HEK293T (cell line): ENCODE measurements around the gene XAB2.

Experiments
- CTCF ChIA-PET: fragments of 350-600 bp; formaldehyde crosslinking; extraction: SDS; loops from one replicate; lab custom pipeline; 2021; ENCODE audit warnings: antibody characterized with exemption, inconsistent platforms; lab: Yijun Ruan, JAX
- POLR2A ChIA-PET: fragments of 350-600 bp; formaldehyde crosslinking; extraction: SDS; loops from one replicate; lab custom pipeline; 2020; ENCODE audit warnings: antibody characterized with exemption, inconsistent platforms; lab: Yijun Ruan, JAX
- DNase-seq: peaks from one replicate; pipeline ENCODE4 v3.0.0; 2012; ENCODE audit warnings: mixed read lengths; ENCODE audit errors: extremely low spot score
- ARNT ChIP-seq: fragments of 450-650 bp; IDR thresholded peaks from 2 replicates; pipeline ENCODE4 v1.6.1; 2017; ENCODE audit warnings: mild to moderate bottlenecking
- BHLHE40 ChIP-seq: fragments of 450-650 bp; IDR thresholded peaks from 2 replicates; pipeline ENCODE4 v1.6.1; 2016; ENCODE audit warnings: mild to moderate bottlenecking, moderate library complexity, borderline replicate concordance
- CTBP1 ChIP-seq: fragments of 450-650 bp; IDR thresholded peaks from 2 replicates; pipeline ENCODE4 v1.6.1; 2016; ENCODE audit warnings: borderline replicate concordance
- ELF4 ChIP-seq: fragments of 450-650 bp; IDR thresholded peaks from 2 replicates; pipeline ENCODE4 v1.6.1; 2017; ENCODE audit warnings: antibody characterized with exemption
- FOXA1 ChIP-seq: fragments of 450-650 bp; IDR thresholded peaks from 2 replicates; pipeline ENCODE4 v1.6.1; 2016; ENCODE audit warnings: mild to moderate bottlenecking
- FOXK2 ChIP-seq: fragments of 450-650 bp; IDR thresholded peaks from 2 replicates; pipeline ENCODE4 v1.6.1; 2016; ENCODE audit warnings: mild to moderate bottlenecking
- FOXM1 ChIP-seq: fragments of 450-650 bp; IDR thresholded peaks from 2 replicates; pipeline ENCODE4 v1.6.1; 2017; ENCODE audit warnings: mild to moderate bottlenecking, borderline replicate concordance
- HDGF ChIP-seq: fragments of 450-650 bp; IDR thresholded peaks from 2 replicates; pipeline ENCODE4 v1.6.1; 2017; ENCODE audit warnings: antibody characterized with exemption, borderline replicate concordance
- L3MBTL2 ChIP-seq: fragments of 450-650 bp; conservative IDR thresholded peaks from 2 replicates; pipeline ENCODE4 v1.6.1; 2016; ENCODE audit warnings: mild to moderate bottlenecking
- LEF1 ChIP-seq: fragments of 450-650 bp; IDR thresholded peaks from 2 replicates; pipeline ENCODE4 v1.6.1; 2017; ENCODE audit warnings: mild to moderate bottlenecking, borderline replicate concordance
- NFRKB ChIP-seq: fragments of 450-650 bp; IDR thresholded peaks from 2 replicates; pipeline ENCODE4 v1.6.1; 2016; ENCODE audit warnings: mild to moderate bottlenecking, moderate library complexity
- SP1 ChIP-seq: fragments of 450-650 bp; IDR thresholded peaks from 2 replicates; pipeline ENCODE4 v1.6.1; 2017
- SUZ12 ChIP-seq: fragments of 450-650 bp; IDR thresholded peaks from 2 replicates; pipeline ENCODE4 v1.6.1; 2016; ENCODE audit warnings: mild to moderate bottlenecking
- TARDBP ChIP-seq: fragments of 450-650 bp; IDR thresholded peaks from 2 replicates; pipeline ENCODE4 v1.6.1; 2016
- ZNF384 ChIP-seq: fragments of 450-650 bp; IDR thresholded peaks from 2 replicates; pipeline ENCODE4 v1.6.1; 2016
- TF ChIP-seq, protein P1 (sequence below): fragments of 450-650 bp; IDR thresholded peaks from 2 replicates; pipeline ENCODE4 v1.6.1; 2016

Gene XAB2

DNA sequence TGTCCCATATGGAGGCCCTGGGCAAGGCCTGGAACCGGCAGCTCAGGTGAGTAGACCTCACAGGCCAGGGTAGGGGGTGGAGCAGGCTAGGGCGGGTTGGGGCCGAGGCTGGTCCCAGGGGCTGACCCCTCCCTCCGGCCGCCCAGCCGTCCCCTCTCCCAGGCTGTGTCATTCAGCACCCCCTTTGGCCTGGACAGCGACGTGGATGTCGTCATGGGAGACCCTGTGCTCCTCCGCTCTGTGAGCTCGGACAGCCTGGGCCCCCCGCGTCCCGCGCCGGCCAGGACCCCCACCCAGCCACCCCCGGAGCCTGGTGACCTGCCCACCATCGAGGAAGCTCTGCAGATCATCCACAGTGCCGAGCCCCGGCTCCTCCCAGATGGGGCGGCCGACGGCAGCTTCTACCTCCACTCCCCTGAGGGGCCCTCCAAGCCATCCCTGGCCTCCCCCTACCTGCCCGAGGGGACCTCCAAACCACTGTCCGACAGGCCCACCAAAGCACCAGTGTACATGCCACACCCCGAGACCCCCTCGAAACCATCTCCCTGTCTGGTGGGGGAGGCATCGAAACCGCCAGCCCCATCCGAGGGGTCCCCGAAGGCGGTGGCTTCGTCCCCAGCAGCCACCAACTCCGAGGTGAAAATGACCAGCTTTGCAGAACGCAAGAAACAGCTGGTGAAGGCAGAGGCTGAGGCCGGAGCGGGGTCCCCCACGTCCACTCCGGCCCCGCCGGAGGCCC lies 17.6 kb downstream of the XAB2 start:
- TF ChIP-seq NFRKB (no peak), ZNF384 (no peak), BHLHE40 (no peak), FOXA1 (no peak)
- TF ChIP-seq, protein P1, sequence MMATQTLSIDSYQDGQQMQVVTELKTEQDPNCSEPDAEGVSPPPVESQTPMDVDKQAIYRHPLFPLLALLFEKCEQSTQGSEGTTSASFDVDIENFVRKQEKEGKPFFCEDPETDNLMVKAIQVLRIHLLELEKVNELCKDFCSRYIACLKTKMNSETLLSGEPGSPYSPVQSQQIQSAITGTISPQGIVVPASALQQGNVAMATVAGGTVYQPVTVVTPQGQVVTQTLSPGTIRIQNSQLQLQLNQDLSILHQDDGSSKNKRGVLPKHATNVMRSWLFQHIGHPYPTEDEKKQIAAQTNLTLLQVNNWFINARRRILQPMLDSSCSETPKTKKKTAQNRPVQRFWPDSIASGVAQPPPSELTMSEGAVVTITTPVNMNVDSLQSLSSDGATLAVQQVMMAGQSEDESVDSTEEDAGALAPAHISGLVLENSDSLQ: no peak
- no peak for DNase-seq
- ChIA-PET CTCF (no interaction called here), POLR2A (no interaction called here)

DNA sequence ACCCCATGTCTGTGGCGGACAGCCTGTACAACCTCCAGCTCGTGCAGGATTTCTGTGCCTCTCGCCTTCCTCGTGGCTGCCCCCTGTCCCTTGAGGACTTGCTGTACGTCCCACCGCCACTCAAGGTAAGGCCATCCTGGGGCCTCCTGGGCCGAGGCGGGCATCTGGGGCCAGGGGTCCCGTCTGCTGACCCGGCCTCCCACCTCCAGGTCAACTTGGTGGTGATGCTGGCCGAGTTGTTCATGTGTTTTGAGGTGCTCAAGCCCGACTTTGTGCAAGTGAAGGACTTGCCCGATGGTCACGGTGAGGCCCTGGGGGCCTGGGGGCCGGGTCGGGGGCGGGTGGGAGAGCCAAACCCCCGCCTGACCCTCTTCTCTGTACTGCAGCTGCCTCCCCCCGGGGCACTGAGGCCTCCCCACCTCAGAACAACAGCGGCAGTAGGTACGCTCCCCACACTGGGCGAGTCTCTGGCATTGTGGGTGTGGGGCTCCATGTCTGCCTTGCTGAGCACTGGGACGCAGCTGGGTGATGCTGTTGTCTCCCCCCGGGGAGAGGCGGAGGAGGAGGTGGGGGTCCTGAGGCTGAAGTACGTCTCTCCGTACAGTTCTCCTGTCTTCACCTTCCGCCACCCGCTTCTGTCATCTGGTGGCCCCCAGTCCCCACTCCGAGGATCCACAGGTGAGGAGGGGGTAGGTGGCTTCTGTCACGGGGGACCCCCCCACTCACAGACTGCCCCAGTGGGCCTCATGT lies 18.7 kb downstream of the XAB2 start:
- ChIA-PET CTCF (no interaction called here), POLR2A (no interaction called here)
- TF ChIP-seq ELF4: no peak
- no peak for TF ChIP-seq SP1
- TF ChIP-seq L3MBTL2: no peak
- no peak for TF ChIP-seq ZNF384
- TF ChIP-seq TARDBP: no peak
- TF ChIP-seq CTBP1: no peak
- no peak for TF ChIP-seq NFRKB
- TF ChIP-seq, protein P1: no peak
- no peak for TF ChIP-seq SUZ12
- no peak for TF ChIP-seq BHLHE40
- no peak for TF ChIP-seq HDGF
- TF ChIP-seq LEF1: no peak
- TF ChIP-seq ARNT: no peak
- TF ChIP-seq FOXM1: no peak
- TF ChIP-seq FOXA1: no peak
- no peak for TF ChIP-seq FOXK2
- no peak for DNase-seq

DNA sequence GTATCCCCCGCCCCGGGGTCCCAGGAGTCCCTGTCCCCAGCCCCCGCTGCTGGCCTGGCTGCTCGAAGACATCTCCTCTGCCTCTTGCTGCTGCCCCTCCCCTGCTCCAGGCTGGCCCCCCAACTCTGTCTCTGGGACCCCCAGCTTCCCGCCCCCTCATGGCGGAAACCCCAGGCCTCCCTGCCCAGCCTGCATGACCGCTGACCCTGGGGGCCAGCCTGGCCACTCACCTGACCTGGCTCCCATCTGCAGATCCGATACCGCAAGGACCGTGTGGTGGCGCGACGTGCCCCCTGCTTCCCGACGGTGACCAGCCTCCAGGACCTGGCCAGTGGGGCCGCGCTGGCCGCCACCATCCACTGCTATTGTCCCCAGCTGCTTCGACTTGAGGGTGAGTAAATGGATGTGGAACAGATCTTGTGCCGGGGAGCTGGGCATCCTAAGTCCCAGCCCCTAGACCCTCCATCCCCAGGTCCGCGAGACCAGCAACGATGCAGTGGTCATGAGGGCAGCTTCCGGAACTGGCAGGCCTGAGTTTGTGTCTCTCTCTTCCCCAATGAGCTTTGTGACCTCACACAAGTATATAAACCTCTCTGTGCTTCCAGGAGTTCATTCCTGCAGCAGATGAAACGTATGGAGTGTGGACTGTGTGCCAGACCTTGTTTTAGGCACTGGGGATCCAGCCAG lies 21.3 kb downstream of the XAB2 start:
- CTCF ChIA-PET: no interaction called here
- TF ChIP-seq SUZ12 (no peak), NFRKB (no peak), ZNF384 (no peak), SP1 (no peak), LEF1 (no peak), FOXM1 (no peak), L3MBTL2 (no peak), ARNT (no peak), BHLHE40 (no peak), FOXK2 (no peak), FOXA1 (no peak), ELF4 (no peak), CTBP1 (no peak), HDGF (no peak), TARDBP (no peak)
- TF ChIP-seq, protein P1: no peak
- no peak for DNase-seq
- POLR2A ChIA-PET: interaction anchor here (0.6 to 1.8 kb wide), 4 partner anchors 10 to 89 kb away, joined by 3 to 9 read pairs (median 3); partner anchors contain the start of genes PET100 and XAB2

DNA sequence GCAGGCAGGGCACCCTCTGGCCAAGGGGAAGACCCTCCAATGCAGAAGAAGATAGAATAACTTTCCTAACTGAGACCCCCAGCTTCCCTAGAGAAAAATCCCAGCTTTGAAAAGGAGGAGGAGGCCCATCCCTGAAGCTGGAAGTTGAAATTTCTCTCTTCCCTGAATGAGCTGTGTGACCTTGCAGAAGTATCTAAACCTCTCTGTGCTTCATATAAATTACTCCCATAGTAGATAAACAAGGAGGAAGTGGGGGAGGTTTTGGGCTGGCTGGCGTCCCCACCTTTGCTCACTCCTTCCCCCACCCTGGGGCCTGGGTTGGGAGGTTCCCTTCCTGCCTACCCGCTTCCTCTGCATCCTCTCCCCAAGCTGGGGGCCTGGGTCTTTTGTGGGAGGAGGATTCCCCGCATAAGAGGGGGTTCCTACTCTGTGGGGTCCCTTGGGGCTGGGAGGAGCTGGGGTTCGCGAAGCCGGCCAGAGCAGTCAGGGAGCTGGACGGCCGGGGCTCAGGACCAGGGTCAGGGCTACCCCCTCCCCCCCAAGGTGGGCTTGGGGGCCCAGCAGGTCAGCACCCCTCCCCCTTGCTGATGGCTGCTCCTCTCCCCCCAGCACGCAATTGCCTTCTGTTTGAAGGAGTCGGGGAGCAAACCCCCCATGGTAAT lies 22.0 kb downstream of the XAB2 start:
- CTCF ChIA-PET: interaction anchor here (0.6 kb wide), 1 partner anchor 35 kb away, joined by 3 read pairs; no protein-coding TSS in a partner anchor
- POLR2A ChIA-PET: interaction anchor here (0.6 to 1.0 kb wide), 2 partner anchors 22 to 88 kb away, joined by 3 read pairs; partner anchors contain the start of genes PET100 and XAB2
- no peak for DNase-seq
- TF ChIP-seq BHLHE40 (no peak), SP1 (no peak), SUZ12 (no peak), LEF1 (no peak), FOXK2 (no peak), TARDBP (no peak)

DNA sequence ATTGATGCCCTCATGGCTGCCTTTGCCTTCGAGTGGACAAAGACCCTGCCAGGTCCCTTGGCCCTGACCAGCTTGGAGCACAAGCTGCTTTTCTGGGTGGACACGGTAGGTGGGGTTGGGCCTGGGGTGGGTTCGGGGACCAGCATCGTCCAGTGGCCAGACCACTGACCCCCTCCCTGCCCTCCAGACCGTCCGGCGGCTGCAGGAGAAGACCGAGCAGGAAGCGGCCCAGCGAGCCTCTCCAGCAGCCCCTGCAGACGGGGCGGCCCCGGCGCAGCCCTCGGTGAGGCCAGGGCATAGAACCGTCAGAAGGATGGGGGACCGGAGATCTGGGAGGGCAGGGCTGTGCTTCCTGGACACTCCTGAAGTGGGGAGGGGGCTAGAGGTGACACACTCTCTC lies 23.1 kb downstream of the XAB2 start:
- no peak for TF ChIP-seq ARNT
- CTCF ChIA-PET: interaction anchor here (1.6 kb wide), 1 partner anchor 38 kb away, joined by 6 read pairs; no protein-coding TSS in a partner anchor
- DNase-seq: no peak
- POLR2A ChIA-PET: interaction anchor here (1.0 to 1.6 kb wide), 4 partner anchors 9 to 71 kb away, joined by 3 to 9 read pairs (median 4); partner anchors contain the start of genes CAMSAP3, PET100, PNPLA6 and XAB2
